ENCODE results near the gene BCKDK. TPM values are rescaled to one million over a fixed set of nuclear protein-coding genes. Genes with fewer than 3 reads are reported as not detected.

The BCKDK gene
- total and polyA plus RNA-seq, 2 of the 13 experiments (the other 11 are each of a cell fraction or from before 2014, with no cell fraction given) = 24.9 to 42.6 TPM

GRCh38 chr16:31106509-31107464 lies 1.4 kb upstream of the BCKDK start (continued):
- no peak for TF ChIP-seq ZHX2 (IDR thresholded peaks at IDR 0.05; ENCODE audit: low read depth)
- TF ChIP-seq ZHX2 (CRISPR knock-in tag; IDR thresholded peaks at IDR 0.05; ENCODE audit: borderline replicate concordance) = 0 out of 2 replicates have a peak, but pooled peaks have one; percentile 38
- no peak for TF ChIP-seq CEBPG (CRISPR knock-in tag; IDR thresholded peaks at IDR 0.05)
- no peak for TF ChIP-seq SATB2 (CRISPR knock-in tag; IDR thresholded peaks at IDR 0.05)
- TF ChIP-seq ZNF790 (CRISPR knock-in tag; IDR thresholded peaks at IDR 0.05; ENCODE audit: borderline replicate concordance) = no peak
- no peak; the same call in 1 of the 2 replicates for TF ChIP-seq MEIS2 (CRISPR knock-in tag; IDR thresholded peaks at IDR 0.05)
- no peak for TF ChIP-seq POLR2A (IDR thresholded peaks at IDR 0.05; ENCODE audit: insufficient read depth in 1 of 2, low read depth in 2 of 2, low read length in 2 of 2)
- TF ChIP-seq, protein P1, sequence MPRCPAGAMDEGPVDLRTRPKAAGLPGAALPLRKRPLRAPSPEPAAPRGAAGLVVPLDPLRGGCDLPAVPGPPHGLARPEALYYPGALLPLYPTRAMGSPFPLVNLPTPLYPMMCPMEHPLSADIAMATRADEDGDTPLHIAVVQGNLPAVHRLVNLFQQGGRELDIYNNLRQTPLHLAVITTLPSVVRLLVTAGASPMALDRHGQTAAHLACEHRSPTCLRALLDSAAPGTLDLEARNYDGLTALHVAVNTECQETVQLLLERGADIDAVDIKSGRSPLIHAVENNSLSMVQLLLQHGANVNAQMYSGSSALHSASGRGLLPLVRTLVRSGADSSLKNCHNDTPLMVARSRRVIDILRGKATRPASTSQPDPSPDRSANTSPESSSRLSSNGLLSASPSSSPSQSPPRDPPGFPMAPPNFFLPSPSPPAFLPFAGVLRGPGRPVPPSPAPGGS (CRISPR knock-in tag; IDR thresholded peaks at IDR 0.05) = no peak
- TF ChIP-seq KDM5B (CRISPR knock-in tag; IDR thresholded peaks at IDR 0.05; ENCODE audit: borderline replicate concordance) = peak; percentile 68; the same call in 1 of the 2 replicates
- TF ChIP-seq DMAP1 (CRISPR knock-in tag; IDR thresholded peaks at IDR 0.05) = no peak
- 0 out of 2 replicates have a peak, but pooled peaks have one; percentile 27 for TF ChIP-seq ZNF337 (CRISPR knock-in tag; IDR thresholded peaks at IDR 0.05; ENCODE audit: borderline replicate concordance, low read depth)
- no peak for TF ChIP-seq MED13 (CRISPR knock-in tag; IDR thresholded peaks at IDR 0.05)
- no peak for TF ChIP-seq FOXP1 (IDR thresholded peaks at IDR 0.05)
- TF ChIP-seq FOXP1 (CRISPR knock-in tag; IDR thresholded peaks at IDR 0.05) = no peak
- peak; percentile 59; the same call in 1 of the 2 replicates for TF ChIP-seq ZNF605 (CRISPR knock-in tag; IDR thresholded peaks at IDR 0.05)
- no peak for TF ChIP-seq MIER2 (CRISPR knock-in tag; IDR thresholded peaks at IDR 0.05)
- TF ChIP-seq BRD4 (CRISPR knock-in tag; IDR thresholded peaks at IDR 0.05) = no peak
- no peak for TF ChIP-seq U2AF1 (optimal IDR thresholded peaks at IDR 0.05; ENCODE audit: low read depth, low read length)
- TF ChIP-seq SMAD3 (CRISPR knock-in tag; IDR thresholded peaks at IDR 0.05) = no peak
- TF ChIP-seq NR1H2 (CRISPR knock-in tag; IDR thresholded peaks at IDR 0.05; ENCODE audit: borderline replicate concordance, low read depth) = no peak
- TF ChIP-seq PHF8 (CRISPR knock-in tag; IDR thresholded peaks at IDR 0.05) = no peak
- no peak for TF ChIP-seq SIN3B (IDR thresholded peaks at IDR 0.05; ENCODE audit: low read length)
- no peak for TF ChIP-seq TCF7 (IDR thresholded peaks at IDR 0.05; ENCODE audit: low read depth)
- 0 out of 2 replicates have a peak, but pooled peaks have one; percentile 2 for TF ChIP-seq ZNF780A (CRISPR knock-in tag; IDR thresholded peaks at IDR 0.05)
- TF ChIP-seq, protein P2, sequence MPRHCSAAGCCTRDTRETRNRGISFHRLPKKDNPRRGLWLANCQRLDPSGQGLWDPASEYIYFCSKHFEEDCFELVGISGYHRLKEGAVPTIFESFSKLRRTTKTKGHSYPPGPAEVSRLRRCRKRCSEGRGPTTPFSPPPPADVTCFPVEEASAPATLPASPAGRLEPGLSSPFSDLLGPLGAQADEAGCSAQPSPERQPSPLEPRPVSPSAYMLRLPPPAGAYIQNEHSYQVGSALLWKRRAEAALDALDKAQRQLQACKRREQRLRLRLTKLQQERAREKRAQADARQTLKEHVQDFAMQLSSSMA (CRISPR knock-in tag; IDR thresholded peaks at IDR 0.05) = no peak
